GM21619 (cell line): ENCODE measurements around the gene RPL27A.

Experiments used
- ATAC-seq: cut with Tn5 transposase; IDR thresholded peaks from one replicate; pipeline ENCODE4 v1.9.1; 2021; ENCODE audit not compliant: unreplicated experiment

RPL27A gene

DNA sequence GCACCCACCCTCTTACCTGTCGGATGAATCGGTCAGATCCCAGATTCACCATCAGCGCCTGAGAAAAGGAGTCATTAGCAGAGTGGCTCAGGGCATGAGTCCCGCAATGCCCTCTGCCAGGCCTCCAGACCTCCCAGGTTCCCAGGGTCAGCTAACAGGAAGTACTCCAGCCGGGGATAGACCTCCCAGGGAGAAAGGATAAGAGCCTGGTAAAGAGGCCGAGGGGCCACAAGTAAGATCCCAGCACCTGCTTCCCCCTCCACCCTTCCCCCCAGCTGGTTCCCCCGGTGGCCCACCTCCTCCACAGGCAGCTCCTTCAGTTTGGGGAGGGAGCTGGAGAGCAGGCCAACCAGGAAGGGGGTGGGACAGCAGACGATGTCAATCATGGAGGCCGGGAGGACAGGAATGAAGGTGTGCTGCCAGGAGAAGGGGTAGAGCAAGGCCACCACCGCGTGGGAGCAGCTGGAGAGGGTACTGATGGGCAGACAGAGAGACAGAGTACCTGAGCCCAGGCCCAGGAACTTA, 16.4 kb downstream of the RPL27A start:
- no peak for ATAC-seq

- ATAC-seq, result no peak
Observed at GRCh38 chr11:8699903-8700302, 17.3 kb downstream of the RPL27A start.

GRCh38 chr11:8701891-8702597, 19.5 kb downstream of the RPL27A start:
- no peak for ATAC-seq

DNA sequence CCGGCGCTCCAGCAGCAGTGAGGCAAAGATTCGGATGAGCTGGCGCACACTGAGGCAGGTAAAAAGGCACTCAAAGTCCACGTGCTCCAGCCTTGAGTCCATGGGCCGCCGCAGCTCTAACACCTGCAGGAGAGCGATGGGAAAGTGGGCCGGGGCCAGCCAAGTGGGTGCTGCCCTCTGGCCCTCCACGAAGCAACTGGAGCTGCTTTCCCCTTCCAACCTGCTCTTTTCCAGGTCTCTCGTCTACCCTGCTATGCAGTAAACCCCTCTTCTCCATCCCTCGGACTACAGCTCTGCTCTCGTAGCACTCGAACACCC, 20.0 kb downstream of the RPL27A start:
- no peak for ATAC-seq

DNA sequence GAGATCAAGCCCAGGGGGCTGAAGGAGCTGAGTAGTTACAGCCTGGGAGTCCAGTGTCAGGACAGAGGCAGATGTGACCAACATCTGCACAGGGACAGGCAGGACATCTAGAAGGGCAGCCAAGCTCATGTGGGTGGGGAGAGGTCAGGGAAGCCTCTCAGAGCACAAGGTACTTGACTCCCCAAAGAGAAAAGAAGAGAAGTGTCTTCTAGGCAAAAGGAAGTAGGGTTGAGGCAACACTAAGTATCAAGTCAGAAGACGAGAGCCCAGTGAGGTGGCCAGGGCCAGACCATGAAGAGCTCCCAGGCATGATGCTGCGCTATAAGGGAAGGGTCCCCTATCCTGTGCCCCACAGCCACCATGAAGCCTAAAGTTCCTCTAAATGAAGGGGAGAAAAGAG, 21.5 kb downstream of the RPL27A start:
- no peak for ATAC-seq

GRCh38 chr11:8705146-8705545, 22.6 kb downstream of the RPL27A start:
- no peak for ATAC-seq

- ATAC-seq, result no peak
Observed at GRCh38 chr11:8706673-8707432, 24.3 kb downstream of the RPL27A start.

DNA sequence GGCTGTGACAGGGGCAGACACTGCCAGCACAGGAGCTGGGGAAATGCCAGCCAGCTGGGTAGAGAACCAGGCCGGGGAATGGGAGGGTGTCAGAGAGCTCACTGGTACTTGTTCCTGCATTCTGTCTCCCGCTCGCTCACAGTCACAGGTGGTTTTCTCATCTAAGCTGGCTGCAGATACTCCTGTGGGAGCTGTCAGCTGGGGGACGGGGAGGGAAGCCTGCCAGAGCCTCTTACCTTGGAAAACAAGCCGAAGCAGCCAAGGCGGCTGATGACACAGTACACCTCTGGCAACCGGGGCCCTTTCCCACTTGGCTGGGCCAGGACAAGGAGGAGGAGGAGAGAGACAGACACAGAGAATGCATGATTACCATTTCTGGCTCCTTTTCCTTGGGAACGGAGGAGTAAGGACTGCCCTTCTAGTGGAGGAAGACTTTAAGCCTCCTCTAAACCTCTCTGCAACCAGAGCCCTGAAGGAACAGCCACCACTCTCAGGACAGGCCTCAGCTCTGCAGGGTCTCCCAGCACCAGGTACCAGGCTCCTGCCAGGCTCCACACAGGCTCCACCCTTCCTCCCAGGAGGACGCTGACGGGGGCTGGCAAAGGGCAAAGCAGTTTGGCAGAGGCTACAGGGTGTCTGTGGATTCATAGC, 25.1 kb downstream of the RPL27A start:
- no peak for ATAC-seq

- no peak for ATAC-seq
Observed at GRCh38 chr11:8709002-8709672, 26.5 kb downstream of the RPL27A start.

DNA sequence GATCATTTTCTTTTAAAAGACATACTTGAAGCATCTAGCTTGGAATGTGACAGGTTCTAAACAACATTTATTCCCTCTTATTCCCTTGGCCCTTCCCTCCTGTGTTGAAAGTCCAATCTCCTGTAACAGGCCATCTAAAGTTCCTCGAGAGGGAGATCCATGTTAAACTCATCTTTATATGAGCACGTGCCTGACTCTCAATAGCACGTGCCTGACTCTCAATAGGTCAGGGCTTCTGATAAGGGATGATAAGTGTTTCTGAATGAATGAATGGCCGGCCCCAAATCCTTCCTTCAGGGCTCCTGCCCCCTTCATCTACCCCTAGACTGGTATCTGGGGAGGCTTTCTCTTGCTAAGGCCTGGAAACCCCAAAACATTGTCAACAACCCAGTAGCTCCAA, 27.2 kb downstream of the RPL27A start:
- no peak for ATAC-seq

DNA sequence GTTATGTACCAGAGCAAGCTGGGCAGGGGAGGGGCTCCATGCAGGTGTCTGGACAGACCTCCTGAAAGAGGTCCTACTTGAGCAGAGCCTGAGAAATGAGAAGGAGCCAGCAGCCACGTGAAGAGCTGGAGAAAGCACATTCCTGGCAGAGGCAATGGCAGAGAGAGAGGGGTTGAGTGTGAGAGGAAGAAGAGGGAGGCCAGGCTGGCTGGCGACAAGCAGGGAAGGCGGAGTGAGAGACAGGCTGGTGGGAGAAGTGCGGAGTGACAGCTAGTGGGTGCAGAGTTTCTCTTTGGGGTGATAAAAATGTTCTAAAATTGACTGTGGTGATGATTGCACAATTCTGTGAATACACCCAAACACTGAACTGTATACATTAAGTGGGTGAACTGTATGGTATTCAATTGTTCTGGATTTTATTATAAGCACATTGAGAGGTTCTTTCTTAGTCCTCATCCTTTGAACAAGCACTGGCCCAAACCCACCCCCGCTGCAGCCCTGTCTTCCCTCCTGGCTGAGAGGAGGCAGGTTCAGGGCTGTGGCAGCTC, 29.4 kb downstream of the RPL27A start:
- ATAC-seq, result no peak

DNA sequence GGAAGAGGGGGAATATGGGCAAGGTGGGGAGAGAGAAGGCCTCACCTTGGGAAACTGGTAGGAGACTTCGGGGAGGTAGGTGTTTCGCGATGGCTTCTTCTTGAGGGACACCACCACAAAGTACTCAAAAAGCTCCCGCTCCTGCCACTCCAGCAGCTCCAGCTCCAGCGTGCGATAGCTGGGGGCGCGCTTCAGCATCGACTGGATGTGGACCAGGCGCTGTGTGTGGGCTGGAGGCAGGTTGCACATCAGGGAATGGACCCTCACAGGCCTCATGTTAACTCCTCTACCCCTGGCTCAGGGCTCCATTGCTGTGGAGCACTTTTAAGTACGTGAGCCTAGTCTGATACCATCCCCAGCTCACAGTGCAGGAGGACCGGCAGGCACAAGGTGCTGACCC, 29.9 kb downstream of the RPL27A start:
- ATAC-seq, result no peak

DNA sequence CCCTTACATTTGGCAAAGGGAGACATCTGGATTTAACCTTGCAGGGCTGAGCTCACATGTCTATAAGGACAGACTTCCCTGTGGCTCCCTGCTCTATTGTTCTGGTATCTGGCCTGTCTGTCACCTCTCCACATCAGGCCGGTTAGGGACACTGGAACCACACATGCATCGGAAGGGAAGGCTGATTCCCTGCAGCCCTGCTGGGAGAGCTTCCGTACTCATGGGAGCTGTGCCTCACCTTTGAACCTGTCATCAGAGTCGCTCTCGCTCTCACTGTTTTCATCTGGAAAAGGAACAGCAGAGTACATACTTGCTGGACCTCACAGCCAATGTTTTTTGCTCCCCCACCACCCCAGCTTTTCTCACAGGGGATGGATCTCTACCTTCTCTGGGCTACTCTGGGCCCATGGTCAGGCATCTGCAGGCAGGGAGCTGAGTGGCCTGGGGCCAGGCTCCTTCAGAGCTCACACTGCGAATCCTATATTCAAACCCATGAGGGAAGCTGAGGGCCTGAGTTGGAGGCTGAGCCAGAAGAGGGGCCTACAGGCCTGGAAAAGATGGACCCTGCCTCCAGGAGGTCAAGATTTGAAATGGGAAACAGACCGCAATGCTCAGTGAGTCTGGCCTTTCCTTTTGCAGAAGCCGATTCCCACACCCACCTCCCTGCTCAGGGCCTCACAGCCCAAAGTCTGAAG, 31.3 kb downstream of the RPL27A start:
- ATAC-seq, result no peak

DNA sequence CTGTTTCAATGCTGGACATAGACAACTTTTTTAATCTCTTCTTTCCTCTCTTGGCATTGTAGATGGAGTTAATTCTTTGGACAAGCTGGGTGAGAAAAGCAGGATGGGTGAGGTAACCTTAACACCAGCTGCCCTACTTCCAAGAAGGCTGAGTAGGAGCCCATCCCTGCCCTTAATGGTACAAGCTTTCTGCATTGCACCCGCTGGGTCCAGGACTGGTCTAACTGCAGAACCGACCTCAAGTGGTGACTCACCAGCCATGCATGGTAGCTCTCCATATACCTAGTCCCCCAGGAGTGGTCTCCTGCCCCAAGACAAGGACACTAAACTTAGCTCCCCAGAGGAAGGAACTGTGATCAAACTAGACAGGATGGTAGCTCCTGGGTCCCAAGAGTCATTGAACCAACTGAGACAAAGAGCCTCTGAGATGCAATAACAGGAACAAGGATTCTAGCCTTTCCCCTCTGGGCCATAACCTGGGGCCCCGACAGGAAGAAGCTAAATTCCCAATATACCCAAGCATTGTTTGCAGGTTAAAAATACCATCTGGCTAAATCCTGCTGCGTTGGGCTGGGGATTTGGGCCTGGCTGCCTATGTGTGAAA, 32.1 kb downstream of the RPL27A start:
- no peak for ATAC-seq

DNA sequence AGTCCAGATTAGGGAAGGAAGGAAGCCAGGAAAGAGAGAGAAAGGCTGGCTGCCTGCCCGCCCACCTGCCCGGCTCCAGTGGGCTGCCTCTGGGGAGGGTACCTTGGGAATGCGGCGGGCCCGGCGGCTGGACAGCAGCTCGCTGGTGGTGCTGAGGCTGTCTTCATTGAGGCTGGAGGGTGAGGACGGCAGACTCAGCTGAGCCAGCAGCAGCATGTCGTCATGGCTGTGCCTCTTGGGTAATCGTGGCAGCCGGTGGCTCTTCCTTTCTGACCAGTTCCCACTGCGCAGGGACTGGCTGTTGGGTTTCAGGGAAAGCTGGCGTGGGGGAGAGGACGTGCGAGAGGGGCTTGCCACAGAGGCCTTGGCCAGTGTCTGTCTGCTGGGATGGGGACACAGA, 32.9 kb downstream of the RPL27A start:
- no peak for ATAC-seq

GRCh38 chr11:8717544-8717875, 34.9 kb downstream of the RPL27A start:
- no peak for ATAC-seq

GRCh38 chr11:8717876-8718753, 35.5 kb downstream of the RPL27A start:
- ATAC-seq, result no peak

- no peak for ATAC-seq
Observed at GRCh38 chr11:8719211-8719649, 36.6 kb downstream of the RPL27A start.

DNA sequence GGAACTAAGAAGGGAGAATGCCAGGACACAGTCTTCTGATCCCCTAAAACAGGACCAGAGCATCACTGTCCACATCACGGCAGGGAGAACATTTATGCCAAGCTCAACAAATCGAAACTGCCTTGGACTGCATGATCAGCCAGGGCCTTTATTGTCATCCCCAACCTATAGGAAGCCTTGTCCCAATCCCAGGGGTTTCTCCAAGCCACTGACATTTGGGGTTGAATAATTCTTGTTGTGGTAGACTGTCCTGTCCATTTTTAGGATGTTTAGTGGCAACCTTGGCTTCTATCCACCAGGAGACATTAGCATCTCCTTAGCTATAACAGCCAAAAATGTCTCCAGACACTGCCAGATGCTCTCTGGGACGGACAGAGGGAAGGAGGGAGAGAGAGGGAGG, 37.1 kb downstream of the RPL27A start:
- ATAC-seq, result no peak
